Midbrain (tissue), 1 donor: Measurements from ENCODE around the gene GPC6.

ENCODE experiments used
- DNase-seq: peaks from one replicate; lab custom pipeline; 2025; lab: John Stamatoyannopoulos, UW

Gene GPC6

DNA sequence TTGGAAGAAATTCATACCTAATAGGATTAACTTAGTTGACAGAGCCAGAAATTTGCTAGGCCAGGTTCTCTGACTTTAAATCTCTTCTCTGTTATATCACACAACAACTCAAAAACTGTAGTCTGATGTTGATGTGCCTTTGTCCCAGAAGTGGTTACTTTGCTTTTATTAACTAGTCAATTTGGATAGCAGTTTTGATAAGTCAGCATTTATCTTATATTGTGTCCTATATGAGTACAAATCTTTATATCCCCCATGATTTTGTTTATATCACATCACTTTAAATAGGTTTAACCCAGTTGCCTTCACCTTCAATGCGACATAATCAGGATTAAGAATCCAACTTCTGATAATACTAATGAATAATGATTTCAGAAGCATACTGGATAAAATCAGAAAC is 459.3 kb downstream of the GPC6 start:
- DNase-seq: no peak

DNA sequence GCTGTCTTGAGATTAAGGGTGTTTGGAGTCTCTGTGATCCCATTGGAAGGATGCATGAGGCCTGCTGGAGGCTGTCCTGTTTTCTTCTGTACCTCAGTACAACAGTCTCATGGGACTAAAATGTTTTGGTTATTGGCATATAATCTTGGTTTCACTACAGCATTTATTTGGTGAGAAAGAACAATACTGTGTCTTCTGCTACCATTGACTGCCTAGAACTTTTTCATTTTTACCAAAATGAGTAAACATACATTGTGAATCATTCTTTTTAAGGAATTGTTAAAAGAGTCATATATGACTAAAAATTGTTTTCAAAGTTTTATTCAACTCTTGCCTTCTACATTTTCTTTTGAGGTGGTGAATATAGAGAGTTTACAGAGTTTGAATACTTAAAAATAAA is 459.8 kb downstream of the GPC6 start:
- no peak for DNase-seq

DNA sequence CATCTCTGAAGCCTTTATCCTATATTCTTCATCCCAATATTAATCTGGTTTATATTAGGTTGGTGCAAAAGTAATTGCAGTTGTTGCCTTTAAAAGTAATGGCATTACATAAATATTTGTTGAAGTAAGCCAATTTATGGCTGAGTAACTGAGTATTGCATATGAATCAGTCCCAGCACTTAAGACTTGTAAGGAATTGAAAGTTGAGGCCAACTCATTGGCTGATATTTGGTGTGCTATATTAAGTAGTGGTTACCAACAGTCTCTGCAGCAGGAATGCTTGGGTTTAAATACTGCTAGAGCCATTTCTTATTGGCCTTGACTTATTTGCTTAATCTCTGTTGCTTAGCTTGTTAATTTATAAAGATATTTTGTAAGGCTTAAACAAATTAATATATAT is 460.7 kb downstream of the GPC6 start:
- no peak for DNase-seq

- no peak for DNase-seq
These were observed 462.7 kb downstream of the GPC6 start for GRCh38 chr13:93689333-93689732.

DNA sequence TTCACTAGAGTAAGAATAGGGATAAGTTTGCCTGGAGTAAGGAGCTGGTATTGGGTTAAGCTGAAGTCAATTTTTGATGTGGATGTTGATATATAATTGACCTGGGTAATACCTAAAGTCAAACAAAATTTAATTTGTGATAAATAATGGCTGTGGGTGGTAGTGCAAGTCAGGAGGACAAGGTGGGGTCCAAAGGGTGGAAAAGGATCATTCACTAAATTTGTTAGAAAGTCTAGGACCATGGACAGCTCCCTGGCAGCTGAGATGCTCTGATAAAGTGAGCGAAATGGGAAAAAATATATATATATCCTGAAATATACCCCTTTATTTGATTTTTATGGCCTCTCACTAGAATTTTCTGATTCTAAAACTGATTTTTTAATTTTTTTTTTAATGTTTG is 463.5 kb downstream of the GPC6 start:
- no peak for DNase-seq

- no peak for DNase-seq
These were observed 471.5 kb downstream of the GPC6 start for GRCh38 chr13:93698016-93698613.

- DNase-seq: no peak
These were observed 473.5 kb downstream of the GPC6 start for GRCh38 chr13:93700115-93700514.

DNA sequence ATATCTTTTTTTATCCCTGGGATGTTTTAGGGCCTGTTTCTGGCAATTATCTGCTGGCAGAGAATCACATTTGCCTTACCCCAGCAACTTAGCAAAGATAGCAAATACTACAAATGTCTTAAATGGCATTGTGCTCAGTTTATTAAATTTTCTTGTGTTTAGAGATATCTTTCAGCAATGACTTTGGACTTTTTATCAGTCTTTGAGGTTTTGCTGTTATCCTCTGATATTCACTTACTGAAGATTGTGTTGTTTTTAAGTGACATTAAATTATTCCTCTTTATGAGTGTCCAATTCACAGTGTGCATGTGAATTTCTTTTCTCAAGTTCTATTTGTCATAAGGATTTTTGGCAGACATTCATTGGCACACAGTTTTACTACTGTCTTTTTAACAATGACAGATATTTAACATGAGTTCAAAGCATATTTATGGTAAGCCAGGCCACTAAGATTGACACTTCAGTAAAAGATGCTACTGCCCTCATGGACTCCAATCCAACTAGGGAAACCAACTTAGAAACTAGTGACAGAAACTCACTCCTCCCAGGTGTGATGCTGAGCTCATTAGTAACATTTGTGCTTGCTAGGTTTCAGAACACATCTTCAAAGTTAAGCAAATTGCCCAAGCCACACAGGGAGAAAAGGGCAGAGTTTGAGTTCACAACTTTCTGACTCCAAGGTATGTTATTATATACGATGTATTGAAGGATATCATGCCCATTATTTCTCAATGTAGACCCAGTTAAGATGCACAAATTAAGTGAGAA is 481.9 kb downstream of the GPC6 start:
- no peak for DNase-seq

- DNase-seq: no peak
These were observed 483.1 kb downstream of the GPC6 start for GRCh38 chr13:93709506-93710244.

GRCh38 chr13:93714171-93714570 is 487.6 kb downstream of the GPC6 start:
- DNase-seq: no peak

- no peak for DNase-seq
These were observed 489.3 kb downstream of the GPC6 start for GRCh38 chr13:93715866-93716265.

- no peak for DNase-seq
These were observed 490.0 kb downstream of the GPC6 start for GRCh38 chr13:93716623-93717022.

- no peak for DNase-seq
These were observed 494.9 kb downstream of the GPC6 start for GRCh38 chr13:93721483-93721882.

GRCh38 chr13:93723316-93723715 is 496.7 kb downstream of the GPC6 start:
- no peak for DNase-seq

GRCh38 chr13:93724187-93724586 is 497.6 kb downstream of the GPC6 start:
- no peak for DNase-seq

GRCh38 chr13:93726173-93726957 is 499.8 kb downstream of the GPC6 start:
- DNase-seq: no peak

DNA sequence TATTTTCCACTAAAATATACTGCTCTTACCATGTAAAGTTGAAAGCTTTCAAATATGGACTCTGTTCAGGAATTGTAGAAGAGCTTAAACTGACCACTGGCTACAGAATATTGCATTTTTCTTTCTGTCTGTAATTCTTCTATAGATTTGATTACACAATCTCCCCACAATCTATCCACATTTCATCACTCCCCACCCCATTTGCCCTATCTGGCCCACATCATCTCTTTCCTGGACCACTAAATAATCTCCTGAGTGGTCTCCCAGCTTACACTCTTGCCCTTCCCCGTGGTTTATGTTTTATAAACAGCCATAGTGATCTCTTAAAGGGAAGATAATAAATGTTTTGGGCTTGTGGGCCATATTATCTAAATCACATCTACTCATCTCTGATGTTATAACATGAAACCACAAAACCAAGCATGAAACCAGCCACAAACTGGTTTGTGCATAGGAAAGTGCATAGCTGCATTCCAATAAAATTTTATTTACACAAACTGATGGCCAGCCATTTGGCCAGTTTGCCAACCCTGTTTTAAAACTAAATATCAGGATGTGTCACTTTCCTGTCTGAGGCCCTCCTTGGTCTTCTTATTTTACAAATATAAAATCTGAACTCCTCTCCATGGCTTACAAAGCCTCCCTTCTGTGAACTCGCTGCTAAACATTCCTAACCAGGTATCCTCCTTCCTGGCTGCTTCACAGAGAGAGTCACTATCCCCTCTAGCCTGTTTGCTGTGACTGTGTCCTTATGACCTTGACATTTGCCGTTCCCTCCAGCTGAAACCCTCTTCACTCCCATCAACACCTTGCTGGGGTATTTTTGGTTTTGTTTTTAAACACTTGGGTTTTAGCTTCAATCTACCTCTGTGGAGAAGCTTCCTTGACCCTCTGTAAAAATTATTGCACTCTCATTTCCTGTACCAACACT is 500.9 kb downstream of the GPC6 start:
- no peak for DNase-seq

DNA sequence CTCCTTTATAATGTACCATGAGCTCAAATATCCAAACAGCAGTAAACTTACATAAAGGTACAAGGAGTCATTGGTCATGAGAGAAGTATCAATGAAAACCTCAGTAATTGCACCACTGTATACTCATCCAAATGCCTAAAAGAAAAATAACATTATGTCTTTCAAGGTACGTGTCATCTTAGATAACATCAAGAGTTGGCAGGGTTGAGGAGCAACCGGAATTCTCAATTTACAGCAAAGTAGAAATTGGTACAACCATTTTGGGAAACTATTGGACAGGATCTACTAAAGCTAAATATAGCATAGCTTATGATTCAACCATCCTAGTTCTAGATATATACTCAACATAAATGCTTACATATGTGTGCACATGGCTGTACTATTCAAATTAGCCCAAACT is 502.8 kb downstream of the GPC6 start:
- no peak for DNase-seq

- no peak for DNase-seq
These were observed 504.2 kb downstream of the GPC6 start for GRCh38 chr13:93730780-93731179.

DNA sequence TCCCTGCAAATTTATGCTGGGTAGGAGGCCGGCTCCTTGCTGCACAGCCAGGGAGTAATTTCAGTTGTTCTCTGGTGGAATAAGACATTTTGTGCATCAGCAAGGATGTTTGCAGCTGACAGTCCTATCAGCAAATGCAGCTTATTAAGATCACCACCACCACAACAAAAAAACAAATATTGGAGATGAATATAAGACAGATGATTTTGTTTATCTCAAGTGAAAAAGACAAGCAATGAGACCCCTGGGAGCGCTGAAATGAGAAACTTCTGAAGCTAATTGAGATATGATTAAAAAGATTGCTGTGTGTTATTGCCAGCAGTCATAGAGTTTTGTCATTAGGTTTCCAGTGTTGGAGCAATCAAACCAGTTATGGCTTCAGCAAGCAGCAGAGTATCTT is 505.6 kb downstream of the GPC6 start:
- no peak for DNase-seq

DNA sequence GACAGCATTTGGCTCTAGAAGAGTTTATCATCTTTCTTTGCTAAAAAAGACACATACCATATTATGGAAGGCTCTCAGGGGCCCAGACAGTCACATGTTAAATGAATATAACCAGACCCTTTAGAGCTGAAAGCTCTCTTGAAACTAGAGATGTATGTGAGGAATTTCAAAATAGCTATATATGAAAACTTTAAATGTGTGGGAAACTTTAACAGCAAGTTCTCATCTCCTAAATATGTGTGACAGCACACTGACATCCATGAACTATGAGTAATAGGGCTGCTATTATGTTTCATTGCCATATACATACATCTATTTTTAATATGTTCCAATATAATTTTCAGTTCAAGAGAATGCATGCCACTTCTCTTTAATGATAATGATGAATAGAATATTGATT is 509.5 kb downstream of the GPC6 start:
- no peak for DNase-seq
